Jurkat, Clone E6-1 (cell line): ENCODE measurements around the gene PSIP1.

Experiments used
- DNase-seq: peaks from one replicate; pipeline ENCODE4 v3.0.0-alpha.2; 2011; ENCODE audit warnings: low read depth, low spot score
- H3K4me3 ChIP-seq: 2 replicates; pipeline ENCODE4 v1.5.1; 2011; ENCODE audit warnings: mild to moderate bottlenecking, low read length, control low read depth, moderate library complexity

Gene PSIP1

GRCh38 chr9:15509931-15510788, 610 bp downstream of the PSIP1 start:
- DNase-seq, result peak; percentile 38

DNA sequence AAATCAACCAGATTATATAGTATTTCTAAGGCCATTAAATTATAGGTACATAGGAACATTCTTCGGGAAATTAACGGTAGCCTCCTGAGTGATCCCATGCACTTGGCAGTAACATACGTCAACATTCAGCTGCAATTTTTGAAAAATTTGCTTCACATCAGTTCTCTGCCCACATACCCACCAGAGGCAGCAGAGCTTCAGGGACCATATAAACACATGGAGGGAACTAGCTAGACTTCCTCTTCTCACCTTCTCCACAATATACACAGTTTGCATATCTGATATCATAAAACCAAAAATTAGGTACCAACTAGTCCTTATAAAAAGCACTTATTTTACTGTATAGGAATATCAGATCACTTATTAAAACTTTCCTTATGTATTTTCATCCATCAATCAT, 4.8 kb downstream of the PSIP1 start:
- no peak for DNase-seq
- no peak overlapping the region for H3K4me3 ChIP-seq

More at GRCh38 chr9:15509931-15510788, 610 bp downstream of the PSIP1 start:
- H3K4me3 ChIP-seq, result peak overlapping the region; percentile 84

- H3K4me3 ChIP-seq, result no peak overlapping the region
- DNase-seq, result no peak
Observed at GRCh38 chr9:15501803-15502202, 9.0 kb downstream of the PSIP1 start.

DNA sequence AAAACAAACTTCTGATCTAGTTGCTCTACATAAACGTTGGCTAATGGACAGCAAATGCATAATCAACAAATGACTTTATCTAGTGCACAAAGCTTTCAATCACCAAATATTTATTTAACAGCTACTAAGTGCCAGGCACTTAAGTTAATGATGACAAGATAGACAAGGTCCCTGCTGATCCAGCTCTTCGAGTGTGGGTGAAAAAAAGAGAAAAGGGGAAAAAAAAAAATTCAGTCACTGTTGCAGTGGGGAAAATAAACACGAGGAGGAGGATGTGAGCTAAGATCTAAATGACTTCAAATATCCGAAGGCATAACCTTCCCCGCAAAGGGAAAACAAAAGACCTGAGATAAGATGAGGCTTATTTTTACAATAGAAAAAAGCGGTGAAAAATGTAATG, 9.6 kb downstream of the PSIP1 start:
- DNase-seq, result no peak

DNA sequence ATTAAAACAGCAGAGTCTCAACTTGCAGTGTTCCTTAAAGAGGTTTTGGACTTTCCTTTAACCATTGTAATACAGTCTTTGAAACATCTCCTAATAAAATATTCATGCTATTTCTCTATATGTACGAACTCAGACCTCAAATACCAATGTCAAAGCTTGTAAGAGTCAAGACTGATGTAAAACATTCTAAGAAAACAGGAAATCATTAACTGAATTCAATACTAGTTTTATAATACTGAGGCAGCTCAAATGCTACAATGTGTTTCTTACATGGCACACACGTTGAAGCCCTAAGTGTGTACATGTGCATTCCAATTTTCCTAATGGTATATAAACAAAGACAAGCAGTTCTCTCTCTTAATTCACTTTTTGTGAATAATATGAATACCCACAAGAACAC, 11.6 kb downstream of the PSIP1 start:
- H3K4me3 ChIP-seq, result no peak overlapping the region
- DNase-seq, result no peak

More for the DNA sequence above, 9.6 kb downstream of the PSIP1 start:
- H3K4me3 ChIP-seq, result no peak overlapping the region

- no peak overlapping the region for H3K4me3 ChIP-seq
- no peak for DNase-seq
Observed at GRCh38 chr9:15498246-15498995, 12.3 kb downstream of the PSIP1 start.

DNA sequence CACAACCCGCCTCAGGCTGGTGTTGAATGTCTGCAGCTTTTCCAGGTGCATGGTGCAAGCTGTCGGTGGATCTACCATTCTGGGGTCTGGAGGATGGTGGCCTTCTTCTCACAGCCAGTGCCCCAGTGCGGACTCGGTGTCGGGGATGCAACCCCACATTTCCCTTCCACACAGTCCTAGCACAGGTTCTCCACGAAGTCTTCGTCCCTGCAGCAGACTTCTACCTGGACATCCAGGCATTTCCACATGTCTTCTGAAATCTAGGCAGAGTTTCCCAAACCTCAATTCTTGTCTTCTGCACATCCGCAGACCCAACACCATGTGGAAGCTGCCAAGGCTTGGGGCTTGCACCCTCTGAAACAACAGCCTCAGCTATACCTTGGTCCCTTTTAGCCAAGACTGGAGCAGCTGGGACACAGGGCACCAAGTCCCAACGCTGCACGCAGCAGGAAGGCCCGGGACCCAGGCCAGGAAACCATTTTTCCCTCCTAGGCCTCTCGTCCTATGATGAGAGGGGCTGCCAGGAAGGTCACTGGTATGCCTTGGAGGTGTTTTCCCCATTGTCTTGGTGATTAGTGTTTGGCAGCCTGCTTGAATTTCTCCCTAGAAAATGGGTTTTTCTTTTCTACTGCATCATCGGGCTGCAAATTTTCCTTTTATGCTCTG, 18.2 kb downstream of the PSIP1 start:
- H3K4me3 ChIP-seq, result no peak overlapping the region
- DNase-seq, result no peak

- DNase-seq, result no peak
- H3K4me3 ChIP-seq, result no peak overlapping the region
Observed at GRCh38 chr9:15491950-15492349, 18.8 kb downstream of the PSIP1 start.

- no peak for DNase-seq
- H3K4me3 ChIP-seq, result no peak overlapping the region
Observed at GRCh38 chr9:15485836-15486666, 24.7 kb downstream of the PSIP1 start.

DNA sequence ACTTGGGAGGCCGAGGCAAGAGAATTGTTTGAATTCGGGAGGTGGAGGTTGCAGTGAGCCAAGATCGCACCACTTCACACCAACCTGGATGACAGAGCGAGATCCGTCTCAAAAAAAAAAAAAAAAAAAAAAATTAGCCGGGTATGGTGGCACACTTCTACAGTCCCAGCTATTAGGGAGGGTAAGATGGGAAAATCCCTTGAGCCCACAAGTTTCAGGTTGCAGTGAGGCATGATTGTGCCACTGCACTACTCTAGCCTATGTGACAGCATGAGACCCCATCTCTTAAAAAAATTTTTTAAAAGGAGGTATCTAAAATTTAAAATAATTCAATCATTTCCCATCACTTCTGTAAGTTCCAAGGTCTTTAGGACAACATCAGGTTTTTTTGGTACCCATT, 26.0 kb downstream of the PSIP1 start:
- DNase-seq, result no peak
- H3K4me3 ChIP-seq, result no peak overlapping the region

GRCh38 chr9:15482146-15482545, 28.6 kb downstream of the PSIP1 start:
- H3K4me3 ChIP-seq, result no peak overlapping the region
- no peak for DNase-seq

GRCh38 chr9:15480028-15480427, 30.7 kb downstream of the PSIP1 start:
- DNase-seq, result no peak
- H3K4me3 ChIP-seq, result no peak overlapping the region

GRCh38 chr9:15475923-15476536, 34.7 kb downstream of the PSIP1 start:
- no peak for DNase-seq
- no peak overlapping the region for H3K4me3 ChIP-seq

GRCh38 chr9:15469862-15470261, 40.9 kb downstream of the PSIP1 start:
- DNase-seq, result no peak
- no peak overlapping the region for H3K4me3 ChIP-seq

DNA sequence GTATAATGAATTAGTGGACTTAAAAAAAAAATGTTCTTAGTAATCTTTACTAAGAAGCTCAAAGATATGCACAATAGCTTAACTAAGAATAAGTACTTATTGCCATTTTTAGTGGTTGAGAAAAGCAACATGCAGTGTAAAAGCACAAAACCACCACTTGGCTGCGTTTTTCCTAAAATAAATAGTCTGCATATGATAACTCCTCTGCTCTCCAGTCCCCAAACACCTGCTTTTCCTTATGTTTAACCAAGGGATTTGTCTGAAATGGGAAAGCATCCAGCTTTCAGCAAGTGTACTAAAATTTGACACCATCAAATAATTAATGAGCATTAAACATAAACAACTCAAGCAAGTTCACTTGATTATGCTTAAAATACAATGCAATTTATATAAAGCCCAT, 41.4 kb downstream of the PSIP1 start:
- no peak overlapping the region for H3K4me3 ChIP-seq
- no peak for DNase-seq

- DNase-seq, result no peak
- H3K4me3 ChIP-seq, result no peak overlapping the region
Observed at GRCh38 chr9:15468145-15468544, 42.6 kb downstream of the PSIP1 start.

DNA sequence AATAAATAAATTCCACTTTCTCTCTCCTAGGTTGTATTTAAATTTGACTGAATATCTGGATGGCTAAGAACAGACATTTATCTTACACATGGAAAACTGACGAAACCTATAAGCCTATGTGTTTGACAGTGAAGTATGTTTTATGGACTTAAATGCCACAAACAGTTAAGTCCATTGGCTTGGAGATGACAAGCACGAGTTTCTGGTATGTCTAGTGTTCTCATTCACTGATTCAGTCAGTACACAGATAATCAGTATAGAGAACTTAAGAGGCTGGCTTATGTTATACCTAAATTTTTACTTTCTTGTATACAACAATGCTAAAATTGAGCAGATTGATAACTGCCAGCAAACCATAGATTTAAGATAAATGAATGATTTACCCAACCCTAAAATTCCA, 49.2 kb downstream of the PSIP1 start:
- H3K4me3 ChIP-seq, result no peak overlapping the region
- no peak for DNase-seq

- H3K4me3 ChIP-seq, result no peak overlapping the region
- no peak for DNase-seq
Observed at GRCh38 chr9:15461056-15461455, 49.7 kb downstream of the PSIP1 start.

DNA sequence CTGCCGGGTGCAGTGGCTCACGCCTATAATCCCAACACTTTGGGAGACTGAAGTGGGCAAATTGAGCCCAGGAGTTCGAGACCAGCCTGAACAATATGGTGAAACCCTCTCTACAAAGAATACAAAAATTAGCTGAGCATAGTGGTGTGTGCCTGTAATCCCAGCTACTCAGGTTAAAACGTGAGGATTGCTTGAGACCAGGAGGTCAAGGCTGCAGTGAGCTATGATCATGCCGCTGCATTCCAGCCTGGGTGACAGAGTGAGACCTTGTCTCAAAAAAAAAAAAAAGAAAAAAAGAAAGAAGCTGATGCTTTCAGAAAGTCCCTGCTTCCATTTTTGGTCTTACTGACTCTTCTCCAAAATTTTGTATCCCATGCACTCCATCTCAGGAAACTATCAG, 56.8 kb downstream of the PSIP1 start:
- no peak for DNase-seq
- H3K4me3 ChIP-seq, result no peak overlapping the region
